ENCODE results near the gene ZNF548.

ZNF548 gene

DNA sequence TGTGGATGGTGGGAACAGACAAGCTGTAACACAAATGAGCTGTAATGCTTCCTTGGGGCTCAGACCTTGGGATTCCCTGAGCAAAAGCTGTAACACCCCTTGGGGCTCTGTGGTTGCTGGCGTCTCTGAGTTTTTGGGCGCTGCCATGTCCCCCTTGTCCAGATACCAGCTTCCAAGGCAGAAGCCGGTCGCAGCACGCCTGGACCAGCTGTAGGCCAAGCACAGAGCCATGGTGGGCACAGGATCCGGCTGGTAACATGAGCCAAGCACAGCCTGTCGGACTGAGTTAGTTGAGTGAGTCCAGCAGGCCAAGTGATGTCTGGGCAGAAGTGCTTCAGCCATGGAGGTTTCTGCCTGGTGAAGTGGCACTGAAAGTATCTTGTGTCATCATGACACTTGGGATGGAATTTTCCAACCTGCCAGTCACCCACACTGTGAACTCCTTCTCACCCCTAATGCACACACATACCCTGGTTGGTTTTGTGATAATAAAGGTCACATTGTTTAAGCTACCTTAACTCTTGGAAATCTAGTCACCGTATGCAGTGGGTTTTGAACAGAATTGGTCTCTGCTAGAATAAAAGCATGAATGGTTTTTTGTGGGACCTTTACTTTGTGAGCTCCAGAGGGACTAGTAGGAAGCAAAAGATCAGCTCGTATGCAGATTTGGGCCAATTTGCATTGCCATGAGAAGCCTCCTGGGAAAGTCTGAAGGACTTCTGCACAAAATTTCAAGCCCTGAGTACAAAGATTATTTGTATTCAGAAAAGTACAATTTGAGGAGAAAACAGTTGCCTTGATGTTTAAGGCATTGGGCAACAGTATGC is 14.3 kb downstream of the ZNF548 start:
- no peak for DNase-seq

DNA sequence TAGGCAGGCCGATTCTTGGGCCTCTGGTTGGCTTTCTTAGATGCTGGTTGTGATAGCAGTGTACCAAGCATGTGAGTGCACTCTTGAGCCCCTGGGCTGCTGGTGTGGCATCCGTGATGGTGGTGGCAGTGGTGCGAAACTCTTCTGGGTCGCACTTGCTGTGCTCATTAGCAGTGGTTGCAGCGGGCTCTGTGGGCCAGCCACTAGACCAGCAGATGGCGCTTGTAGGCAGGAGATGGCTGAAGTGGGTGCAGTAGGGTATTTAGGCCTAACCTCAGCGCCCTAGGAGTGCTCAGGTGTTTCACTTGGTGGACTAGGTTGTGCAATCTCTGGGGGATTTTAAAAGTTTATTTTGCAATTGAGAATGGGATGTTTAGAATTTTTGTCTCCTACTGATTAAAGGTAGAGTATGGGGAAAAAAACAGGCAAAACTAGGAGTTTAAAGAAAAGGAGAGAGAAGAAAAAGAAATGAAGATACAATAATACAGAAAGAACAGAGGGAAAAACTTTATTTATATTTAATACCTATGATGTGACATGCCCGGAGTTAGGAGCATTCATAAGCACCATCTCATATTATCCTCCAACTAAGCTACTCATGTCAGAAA is 17.0 kb downstream of the ZNF548 start:
- peak; percentile 34 to 67 (median 51) for DNase-seq

DNA sequence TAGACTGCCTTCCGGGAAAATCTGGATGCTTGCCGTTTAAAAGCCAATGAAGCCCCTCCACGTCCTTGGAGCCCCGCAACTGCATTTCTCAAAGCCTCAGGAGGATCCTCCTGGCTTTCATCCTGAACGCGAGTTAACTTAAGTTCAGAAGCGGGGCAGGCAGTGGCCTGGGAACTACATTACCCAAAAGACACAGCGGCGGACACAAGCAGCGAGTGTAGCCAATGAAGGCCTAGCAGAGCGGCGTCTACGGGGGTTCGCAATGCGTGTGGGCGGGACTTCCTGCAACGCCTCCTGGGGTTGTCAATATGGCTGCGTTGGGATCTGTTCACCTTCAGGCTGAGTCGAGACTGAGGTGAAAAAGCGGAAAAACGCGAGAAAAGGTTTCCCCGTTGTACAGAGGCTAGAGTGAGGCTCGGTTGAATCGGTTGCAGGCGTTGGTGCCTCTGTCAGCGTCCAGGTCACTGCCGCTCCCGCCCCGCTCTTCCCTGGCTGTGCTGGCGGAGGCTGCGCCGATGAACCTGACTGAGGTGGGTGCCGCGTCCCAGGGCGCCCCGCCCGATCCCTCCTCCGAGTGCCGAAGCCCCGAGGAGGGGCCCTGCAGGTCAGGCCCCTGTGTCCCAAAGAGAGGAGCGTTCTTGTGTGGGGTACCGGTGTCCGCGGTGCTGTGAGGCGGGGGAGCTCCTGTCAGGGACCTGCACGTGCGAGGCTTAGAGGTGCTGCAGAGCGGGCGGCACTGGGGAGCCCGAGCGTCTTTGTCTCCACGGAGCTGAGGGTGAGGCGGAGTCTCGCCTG is 21.4 kb downstream of the ZNF548 start, which contains the start of gene ZNF17:
TSS of gene ZNF17 (plus strand) at position 285 of the 795 bp plus-strand sequence. CDS start 2,455 bp downstream, outside the sequence.
- peak; percentile 79 to 94 (median 91) for DNase-seq

DNA sequence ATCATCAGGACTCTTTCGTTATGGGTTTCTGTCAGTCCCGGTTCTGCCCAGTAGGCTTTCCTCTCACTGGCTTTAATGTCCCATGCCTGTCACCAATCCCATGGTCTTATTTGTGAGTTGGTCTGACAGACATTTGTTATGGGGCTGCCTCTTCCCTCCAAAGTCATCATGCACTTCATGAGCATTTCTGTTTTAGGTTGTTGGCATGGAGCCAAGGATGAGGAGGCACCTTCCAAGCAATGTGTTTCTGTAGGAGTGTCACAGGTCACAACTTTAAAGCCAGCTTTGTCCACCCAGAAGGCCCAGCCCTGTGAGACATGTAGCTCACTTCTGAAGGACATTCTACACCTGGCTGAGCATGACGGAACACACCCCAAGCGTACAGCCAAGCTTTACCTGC is 29.8 kb downstream of the ZNF548 start:
- DNase-seq: no peak

DNA sequence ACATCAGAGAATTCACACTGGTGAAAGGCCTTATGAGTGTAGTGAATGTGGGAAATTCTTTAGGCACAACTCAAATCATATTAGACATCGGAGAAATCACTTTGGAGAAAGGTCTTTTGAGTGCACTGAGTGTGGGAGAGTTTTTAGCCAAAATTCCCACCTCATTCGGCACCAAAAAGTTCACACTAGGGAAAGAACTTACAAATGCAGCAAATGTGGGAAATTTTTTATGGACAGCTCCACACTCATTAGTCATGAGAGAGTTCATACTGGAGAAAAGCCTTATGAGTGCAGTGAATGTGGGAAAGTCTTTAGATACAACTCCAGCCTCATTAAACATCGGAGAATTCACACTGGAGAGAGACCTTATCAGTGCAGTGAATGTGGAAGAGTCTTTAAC is 31.4 kb downstream of the ZNF548 start:
- DNase-seq: no peak

DNA sequence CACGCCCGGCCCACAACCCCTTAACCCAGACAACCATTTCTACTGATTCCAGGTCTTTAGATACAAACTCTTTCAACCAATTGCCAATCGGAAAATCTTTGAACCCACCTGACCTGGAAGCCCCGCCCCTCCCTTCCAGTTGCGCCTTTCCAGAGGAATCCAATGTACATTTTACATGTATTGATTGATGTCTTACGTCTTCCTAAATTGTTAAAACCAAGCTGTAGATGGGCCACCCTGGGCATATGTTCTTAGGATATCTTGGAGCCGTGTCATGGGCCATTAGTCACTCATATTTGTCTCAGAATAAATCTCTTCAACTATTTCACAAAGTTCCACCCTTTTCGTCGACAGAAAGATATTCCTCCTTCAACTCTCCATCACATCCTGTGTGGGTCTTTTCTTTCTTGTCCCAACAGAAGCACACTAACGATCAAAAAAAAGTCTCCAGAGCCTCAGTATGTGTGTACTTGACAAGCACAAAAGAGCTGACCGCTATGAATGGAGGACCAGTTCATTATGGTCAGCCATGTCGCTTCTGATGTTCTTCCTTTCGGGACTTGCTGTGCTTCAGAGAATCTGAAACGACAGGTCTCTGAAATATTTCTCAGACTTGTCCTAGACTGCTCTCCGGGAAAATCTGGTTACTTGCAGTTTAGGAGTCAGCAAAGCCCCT is 44.9 kb downstream of the ZNF548 start:
- DNase-seq: no peak

DNA sequence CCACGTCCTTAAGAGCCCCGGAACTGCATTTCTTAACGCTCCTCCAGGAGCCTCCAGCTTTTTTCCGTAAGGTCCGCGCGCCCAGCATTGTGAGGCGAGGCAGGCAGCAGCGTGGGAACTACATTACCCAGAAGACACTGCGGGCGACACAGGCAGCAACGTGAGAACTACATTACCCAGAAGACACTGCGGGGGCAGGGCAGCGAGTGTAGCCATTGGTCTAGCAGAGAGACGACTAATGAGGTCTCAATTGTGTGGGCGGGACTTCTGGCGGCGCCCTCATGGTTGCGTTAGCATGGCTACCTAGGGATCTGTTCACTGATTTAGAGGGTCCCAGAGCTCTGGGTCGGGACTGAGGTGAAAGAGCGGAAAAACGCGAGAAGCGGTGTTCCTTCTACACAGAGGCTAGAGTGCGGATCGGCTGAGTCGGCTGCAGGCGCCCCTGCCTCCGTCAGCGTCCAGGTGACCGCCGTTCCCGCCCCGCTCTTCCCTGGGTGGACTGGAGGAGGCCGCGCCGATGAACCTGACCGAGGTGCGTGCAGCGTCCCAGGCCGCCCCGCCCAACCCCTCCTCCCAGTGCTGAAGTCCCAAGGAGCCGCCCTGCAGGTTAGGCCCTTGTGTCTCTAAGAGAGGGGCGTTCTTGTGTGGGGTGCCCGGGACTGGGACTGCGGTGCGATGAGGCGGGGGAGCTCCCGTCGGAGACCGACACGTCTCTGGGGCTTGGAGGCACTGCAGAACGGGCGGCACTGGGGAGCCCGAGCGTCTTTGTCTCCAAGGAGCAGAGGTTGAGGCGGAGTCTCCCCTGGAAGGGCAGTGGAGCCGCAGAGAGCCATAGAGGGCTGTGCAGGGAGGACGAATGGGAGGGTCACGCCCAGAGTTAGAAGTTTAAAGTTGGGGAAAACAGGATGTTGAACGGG is 45.7 kb downstream of the ZNF548 start, which contains the start of gene ZNF749:
TSS of gene ZNF749 (plus strand) at position 264 of the 917 bp plus-strand sequence. CDS start at position 518, 254 bp downstream.
- DNase-seq: peak; percentile 96 to 99 (median 98)

DNA sequence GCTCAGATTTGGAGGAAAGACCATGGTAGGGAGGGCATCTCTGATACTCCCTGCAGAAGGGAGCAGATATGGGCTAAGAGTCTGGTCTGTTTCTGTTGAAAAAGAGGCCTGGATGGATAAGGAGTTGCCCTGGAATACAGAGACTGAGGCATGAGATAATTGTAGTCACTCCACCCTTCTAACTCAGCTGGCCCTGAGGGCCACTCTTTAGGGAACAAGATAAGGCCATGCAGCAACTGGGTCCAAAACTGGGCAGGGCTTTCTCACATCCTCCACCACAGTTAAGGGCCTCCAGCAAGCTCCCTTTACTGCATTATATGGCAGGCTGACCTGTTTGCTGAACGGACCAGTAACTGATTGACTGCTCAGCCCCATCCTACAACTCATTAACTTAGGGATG is 46.8 kb downstream of the ZNF548 start:
- no peak for DNase-seq

DNA sequence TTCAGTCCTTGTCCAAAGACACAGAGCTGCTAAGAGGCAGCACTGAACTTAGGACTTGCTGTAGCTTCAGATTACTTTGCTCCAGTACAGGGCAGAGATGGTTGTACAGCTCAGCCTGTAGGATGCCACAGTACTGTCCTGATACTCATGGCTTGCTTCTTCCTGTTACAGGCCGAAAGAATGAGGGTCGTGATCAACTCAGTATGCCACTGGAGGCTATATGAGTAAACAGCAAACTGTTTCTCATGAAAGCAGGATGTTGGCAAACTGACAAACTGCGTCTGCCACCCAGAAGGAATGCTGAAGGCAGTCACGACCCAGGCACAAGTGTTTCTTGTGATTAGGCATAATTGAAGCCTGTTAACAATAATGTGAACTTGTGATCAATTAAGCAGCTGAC is 48.3 kb downstream of the ZNF548 start:
- no peak for DNase-seq

DNA sequence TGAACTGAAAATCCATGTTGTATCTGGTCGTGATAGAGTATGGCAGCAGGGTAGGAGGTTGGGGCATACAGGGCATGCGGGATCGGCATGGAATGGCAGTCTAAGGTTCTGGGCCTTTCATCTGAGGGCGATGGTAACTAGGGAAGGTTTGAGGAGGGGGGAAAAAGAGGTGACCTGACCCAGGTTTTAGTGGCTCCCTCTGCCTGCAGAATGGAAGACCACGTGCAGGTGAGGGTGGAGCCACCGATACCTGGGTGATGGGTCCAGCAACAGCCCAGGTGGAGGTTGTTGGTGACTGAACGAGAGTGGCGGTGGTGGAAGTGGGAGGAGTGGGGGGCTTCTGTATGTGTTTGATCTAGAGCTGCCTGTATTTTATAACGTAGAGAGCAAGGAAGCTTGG is 49.3 kb downstream of the ZNF548 start:
- no peak for DNase-seq

DNA sequence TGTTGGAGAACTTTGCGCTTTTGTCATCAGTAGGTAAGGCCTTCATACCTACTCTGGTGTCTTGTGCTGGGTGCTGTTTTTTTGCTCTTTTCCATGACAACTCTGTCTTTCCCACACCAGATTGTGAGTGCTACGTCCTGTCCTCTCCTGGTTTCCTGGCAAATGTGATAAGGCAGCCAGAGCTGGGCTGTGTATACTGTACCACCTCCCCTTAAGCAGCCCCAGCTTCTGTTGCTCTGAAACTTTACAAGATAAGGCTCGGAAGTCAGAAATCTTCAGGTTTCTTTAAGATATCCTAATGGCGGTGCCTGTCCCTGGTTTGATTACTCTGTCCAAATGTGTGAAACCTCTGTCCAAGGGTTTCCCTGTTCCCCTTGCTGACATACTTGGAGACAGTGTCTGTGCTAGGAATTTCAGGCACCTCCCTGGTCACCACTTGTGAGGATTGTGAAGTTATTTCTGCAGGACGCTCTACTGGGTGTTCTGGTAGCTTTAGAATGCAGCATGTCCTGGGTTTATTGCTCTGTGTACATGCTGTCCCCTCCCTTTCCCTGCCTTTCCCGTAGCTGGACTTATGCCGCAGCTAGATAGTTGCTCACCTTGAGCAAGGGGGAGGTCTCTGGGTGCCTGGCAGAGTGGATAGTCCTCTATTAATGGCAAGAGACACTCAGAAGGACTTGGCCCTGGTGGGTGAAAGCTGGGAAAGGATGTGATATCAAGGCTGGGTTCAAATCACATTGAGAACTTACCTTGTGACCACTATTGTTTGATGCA is 52.5 kb downstream of the ZNF548 start:
- DNase-seq: no peak

DNA sequence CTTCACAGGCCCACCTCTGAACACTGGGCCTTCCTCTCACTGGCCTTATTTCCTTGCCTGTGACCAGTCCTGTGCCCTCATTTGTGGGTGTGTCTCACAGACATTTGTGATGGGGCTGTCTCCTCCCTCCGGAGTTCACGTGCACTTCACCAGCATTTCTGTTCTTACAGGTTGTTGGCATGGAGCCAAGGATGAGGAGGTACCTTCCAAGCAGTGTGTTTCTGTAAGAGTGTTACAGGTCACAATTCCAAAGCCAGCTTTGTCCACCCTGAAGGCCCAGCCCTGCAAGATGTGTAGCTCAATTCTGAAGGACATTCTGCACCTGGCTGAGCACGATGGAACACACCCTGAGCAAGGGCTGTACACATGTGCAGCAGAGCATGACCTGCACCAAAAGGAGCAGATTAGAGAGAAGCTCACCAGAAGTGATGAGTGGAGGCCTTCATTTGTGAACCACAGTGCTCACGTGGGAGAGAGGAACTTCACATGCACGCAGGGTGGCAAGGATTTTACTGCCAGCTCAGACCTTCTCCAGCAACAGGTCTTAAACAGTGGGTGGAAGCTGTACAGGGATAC is 53.6 kb downstream of the ZNF548 start:
- peak in 1 of 3 experiments; percentile 52 for DNase-seq

DNA sequence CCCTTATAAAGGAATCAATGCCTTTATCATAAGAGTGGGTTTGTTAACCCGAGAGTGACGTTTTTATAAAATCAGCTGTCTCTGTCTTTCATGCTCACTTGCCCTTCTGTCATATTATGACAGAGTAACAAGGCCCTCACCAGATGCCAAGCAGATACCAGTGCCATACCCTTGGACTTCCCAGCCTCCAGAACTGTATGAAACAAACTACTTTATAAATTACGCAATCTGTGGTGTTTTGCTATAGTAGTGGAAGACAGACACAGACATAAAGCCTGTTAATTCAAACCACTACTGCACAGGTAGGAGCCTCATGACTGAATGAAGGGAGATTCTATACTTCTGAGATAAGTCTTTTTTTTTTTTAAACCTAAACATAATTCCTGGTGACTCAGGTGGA is 62.7 kb downstream of the ZNF548 start:
- DNase-seq: no peak

Measured in NCI-H1417 (cell line).